Activated CD4-positive, alpha-beta T cell treated with anti-CD3 and anti-CD28 coated beads, Interleukin-2, Interleukin-4, amounts not matched to agents 100 ng/mL and 50 ng/mL, durations not matched to agents 16 hours and 8 hours (primary cell): ENCODE measurements around the gene AKAP13.

Source experiments
- DNase-seq: peaks from one replicate; pipeline ENCODE4 v3.0.0-alpha.2; 2020; ENCODE audit warnings: low spot score

AKAP13 gene

GRCh38 chr15:85383470-85384148, 3.2 kb downstream of the AKAP13 start:
- no peak for DNase-seq

DNA sequence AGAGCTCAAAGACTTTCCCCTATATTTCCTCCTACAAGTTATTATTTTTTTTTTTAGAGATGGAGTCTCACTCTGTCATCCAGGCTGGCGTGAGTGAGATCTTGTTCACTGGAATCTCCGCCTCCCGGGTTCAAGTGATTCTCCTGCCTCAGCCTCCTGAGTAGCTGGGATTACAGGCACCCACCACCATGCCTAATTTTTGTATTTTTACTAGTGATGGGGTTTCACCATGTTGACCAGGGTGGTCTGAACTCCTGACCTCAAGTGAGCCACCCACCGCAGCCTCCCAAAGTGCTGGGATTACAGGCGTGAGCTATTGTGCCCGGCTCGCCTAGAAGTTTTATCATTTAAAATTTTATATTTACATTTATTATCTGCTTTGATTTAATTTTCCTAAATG, 5.9 kb downstream of the AKAP13 start:
- DNase-seq = no peak

GRCh38 chr15:85388566-85389305, 8.3 kb downstream of the AKAP13 start:
- no peak for DNase-seq

- DNase-seq = no peak
Observed at GRCh38 chr15:85389306-85389650, 8.9 kb downstream of the AKAP13 start.

- DNase-seq = no peak
Observed at GRCh38 chr15:85389772-85390171, 9.4 kb downstream of the AKAP13 start.

GRCh38 chr15:85393210-85393609, 12.8 kb downstream of the AKAP13 start:
- DNase-seq = no peak

DNA sequence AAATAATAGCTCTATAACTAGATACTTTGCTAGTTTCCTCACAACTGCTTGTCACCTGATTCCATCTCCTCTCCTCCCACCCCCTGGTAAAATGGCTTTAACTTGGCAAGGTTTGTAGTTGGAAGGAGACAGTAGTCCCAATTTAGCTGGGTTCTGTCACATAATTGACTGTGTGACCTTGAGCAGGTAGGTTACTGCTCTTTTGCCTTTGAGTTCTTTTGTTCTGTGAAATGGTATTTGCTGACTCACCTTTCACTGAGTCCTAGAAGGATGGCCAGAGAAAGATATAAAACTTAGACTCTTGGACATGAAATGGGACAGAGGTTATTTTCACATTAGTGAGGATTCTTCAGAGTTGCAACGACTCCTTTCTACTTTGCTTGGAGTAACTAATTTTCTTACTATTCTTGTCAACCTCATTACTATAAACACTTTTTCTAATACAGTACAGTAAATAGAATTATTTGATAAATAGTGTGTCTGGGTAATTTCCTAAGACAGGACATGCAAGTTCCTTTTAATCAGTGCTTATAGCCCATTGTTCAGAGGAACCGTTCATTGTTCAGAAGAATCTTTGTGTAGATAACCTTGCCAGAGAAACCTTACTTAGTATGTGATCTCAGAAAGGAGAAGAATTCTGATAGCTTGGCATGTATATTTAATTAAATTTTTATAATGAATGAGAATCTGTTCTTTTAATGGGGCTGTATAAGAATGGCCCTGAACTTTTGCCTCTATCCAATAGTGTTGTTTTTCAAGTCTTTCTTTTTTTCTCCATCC, 14.3 kb downstream of the AKAP13 start:
- DNase-seq = no peak

- no peak for DNase-seq
Observed at GRCh38 chr15:85396554-85396953, 16.2 kb downstream of the AKAP13 start.

- DNase-seq = no peak
Observed at GRCh38 chr15:85397151-85397550, 16.7 kb downstream of the AKAP13 start.

GRCh38 chr15:85397926-85398325, 17.5 kb downstream of the AKAP13 start:
- no peak for DNase-seq

- DNase-seq = no peak
Observed at GRCh38 chr15:85398822-85399221, 18.4 kb downstream of the AKAP13 start.

GRCh38 chr15:85399627-85400026, 19.2 kb downstream of the AKAP13 start:
- no peak for DNase-seq

DNA sequence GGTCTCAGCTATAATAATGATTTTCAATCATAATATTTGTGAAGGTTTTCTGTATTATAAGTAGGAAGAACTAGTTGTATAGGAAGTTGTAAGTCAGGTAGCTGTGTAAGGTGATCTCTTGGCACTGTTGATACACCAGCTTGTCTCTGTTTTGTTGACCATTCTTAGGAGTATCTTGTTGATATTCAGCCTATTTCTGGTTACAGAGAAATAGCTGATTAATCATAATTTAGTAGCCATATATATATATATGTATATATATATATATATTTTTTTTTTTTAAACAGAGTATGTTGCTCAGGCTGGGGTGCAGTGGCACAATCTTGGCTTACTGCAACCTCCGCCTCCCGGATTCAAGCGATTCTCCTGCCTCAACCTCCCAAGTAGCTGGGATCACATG, 20.2 kb downstream of the AKAP13 start:
- no peak for DNase-seq

DNA sequence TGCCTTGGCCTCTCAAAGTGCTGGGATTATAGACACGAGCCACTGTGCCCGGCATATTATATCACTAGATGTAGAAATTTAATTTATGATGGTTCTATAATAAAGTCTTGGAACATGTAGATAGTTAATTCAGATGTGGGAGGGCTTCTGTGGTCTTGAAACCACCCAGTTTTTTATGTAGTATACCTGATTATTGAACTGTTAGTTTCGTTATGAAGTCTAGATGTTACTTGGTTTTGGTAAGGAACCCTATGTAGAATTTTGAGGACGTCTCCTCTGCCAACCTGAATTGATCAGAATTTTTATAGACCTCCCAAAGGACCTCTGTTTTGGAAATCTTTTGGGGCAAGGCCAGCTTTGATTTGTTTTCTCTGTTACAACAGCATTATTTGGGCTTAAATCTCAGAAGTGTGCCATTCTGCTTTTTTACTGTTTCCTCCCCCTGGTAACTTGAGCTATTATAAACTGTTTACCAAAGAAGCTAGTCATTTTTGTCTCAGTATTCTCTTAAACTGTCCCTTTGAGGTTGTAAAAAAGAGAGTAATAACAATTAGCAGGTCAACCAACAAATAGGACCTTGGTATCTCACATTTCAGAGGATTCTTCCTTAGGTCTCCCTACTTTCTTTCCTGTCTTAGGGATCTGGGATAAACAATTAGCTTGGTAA, 20.8 kb downstream of the AKAP13 start:
- no peak for DNase-seq

- no peak for DNase-seq
Observed at GRCh38 chr15:85402195-85402881, 21.9 kb downstream of the AKAP13 start.

DNA sequence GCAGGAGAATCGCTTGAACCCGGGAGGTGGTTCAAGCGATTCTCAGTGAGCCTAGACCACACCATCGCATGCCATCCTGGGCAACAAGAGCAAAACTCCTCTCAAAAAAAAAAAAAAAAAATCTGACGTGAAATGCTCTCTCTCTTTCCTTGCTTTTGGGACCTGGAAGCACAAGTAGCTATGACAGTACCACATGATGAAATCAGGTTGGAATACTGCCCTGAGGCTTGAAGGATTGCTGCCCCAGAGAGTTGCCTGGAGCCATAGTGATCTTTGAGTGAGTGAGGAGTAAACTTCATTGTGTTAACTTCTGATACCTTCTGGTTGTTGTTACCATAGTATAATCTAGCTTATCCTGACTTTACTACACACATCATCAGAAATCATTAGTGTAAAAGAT, 23.3 kb downstream of the AKAP13 start:
- DNase-seq = no peak

- no peak for DNase-seq
Observed at GRCh38 chr15:85404176-85404917, 23.9 kb downstream of the AKAP13 start.

DNA sequence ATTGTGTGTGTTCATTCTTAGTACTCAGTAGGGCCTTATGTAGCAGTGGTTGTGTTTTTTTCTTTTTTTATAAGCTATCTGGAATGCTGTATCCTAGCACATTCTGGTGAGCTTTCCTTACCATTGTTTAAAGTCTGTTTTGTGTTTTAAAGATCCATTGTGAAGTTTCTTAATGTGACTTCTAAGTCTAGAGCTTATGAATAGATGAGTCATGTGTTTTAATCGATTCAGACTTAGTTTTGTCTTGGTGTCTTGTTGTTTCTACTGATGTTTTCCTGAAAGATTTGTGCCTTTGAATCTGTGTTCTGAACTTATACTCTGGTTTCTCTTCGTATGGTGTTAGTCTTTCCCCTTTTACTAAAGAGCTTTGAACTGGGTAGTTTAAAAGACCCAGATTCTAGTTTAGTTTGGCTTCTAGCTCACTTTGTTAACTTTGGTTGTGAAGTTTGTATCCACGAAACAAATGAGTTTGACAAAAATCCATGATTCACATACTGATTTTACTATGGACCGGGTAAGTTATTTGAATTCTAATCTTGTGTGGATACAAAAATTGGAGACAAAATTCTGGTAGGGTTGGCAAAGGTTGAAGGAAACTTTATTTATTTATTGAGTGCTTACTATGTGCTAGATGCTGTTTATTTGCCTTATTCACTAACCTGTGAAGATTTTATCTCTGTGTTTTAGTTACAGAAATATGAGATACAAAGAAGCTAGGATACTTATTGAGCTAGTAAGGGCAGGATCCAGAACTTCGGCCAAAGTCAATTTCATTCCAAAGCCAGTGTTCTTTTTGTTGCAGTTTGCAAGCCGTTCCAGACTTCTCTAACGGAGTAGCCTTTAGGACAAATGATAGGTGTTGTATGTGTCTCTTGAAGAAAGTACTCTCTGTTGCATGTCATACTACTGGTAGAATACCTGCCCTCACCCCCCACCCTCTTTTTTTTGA, 24.8 kb downstream of the AKAP13 start:
- DNase-seq = no peak

- DNase-seq = no peak
Observed at GRCh38 chr15:85406916-85407315, 26.5 kb downstream of the AKAP13 start.
